ELR (cell line): Measurements from ENCODE around the gene PDHA1.

Experiments
- DNase-seq: peaks from one replicate; pipeline ENCODE4 v3.0.0-alpha.2; 2015; ENCODE audit warnings: low read depth

Gene PDHA1

GRCh38 chrX:19375546-19375945 lies 31.8 kb downstream of the PDHA1 start:
- no peak for DNase-seq

GRCh38 chrX:19377799-19378198 lies 34.1 kb downstream of the PDHA1 start:
- DNase-seq = no peak

DNA sequence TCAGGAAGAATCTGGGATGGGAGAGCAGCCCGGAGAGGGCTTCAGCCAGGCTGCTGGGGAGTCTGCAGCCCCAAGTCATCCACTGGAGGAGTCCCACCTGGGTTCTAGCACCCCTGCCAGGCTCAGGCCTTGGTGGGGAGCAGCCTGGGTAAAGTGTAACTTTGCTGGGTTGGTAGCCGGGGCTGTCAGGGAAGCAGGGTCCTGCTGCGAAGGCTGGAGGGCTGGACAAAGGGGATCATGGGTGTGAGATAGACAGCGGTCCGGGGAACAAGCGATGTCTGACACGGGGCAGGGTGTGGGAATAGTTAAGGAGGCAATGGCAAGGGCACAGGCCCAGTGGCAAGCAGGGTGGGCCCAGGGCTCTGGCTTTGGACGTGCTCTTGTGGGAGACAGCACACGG lies 37.6 kb downstream of the PDHA1 start:
- DNase-seq = no peak

GRCh38 chrX:19382555-19383145 lies 38.9 kb downstream of the PDHA1 start:
- peak; percentile 50 for DNase-seq

DNA sequence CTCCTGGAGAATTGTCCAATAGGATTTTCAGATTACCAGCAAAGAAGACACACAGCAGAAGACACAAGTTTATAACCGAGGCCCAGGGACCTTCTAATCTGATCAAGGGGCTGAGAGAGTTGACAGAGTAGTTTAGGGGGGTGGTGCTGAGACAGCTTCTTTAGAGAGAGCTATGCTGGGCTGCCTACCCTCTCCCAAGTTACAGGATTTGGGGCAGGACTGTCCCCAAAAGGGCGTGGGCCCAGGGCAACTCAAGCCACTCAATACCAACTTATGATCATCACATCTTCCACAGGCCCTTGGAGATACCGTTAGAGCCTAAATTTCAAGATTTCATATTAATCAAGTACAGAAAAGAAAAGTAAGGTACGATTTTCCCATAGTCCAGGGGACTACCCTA lies 43.0 kb downstream of the PDHA1 start:
- no peak for DNase-seq

DNA sequence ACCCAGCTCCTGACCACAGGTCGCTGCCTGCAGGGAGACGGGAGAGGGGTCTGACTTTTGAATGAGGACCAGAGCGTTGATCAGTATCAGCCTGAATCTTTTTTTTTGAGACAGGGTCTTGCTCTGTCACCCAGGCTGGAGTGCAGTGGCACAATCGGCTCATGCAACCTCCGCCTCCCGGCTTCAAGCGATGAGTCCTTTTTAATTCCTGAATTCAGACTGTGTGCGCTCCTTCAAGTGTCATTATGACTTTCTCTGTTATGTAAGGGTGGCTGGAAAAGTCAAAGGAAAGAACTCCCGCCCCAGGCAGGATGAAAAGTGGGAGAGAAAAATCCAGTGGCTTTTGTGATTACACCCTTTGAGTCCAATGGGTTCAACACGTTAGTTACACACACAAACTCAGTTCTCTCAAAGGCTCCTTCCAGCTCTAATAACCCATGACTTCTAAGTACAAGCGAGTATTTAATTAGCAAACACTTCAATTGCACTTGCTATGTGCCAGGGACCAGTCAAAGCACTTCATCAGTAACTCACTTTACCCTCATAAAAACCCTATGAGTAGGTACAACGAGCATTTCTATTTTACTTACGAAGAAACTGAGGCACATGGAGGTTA lies 44.4 kb downstream of the PDHA1 start:
- DNase-seq = no peak

DNA sequence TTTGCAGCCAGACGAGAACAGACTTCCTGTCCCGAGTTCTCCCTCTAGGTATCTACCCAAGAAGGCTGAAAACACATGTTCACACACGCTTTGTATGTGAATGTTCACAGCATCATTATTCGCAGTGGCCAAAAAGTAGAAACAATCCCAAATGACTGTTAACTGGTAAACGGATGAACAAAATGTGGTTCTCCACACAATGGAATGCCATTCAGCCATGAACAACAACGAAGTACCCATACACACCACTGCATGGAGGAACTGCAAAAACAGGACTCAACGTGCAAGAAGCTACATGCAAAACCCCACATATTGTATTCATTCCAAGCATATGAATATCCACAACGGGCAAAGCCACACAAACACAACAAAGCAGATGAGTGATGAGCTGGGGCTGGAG lies 45.0 kb downstream of the PDHA1 start:
- DNase-seq = no peak

DNA sequence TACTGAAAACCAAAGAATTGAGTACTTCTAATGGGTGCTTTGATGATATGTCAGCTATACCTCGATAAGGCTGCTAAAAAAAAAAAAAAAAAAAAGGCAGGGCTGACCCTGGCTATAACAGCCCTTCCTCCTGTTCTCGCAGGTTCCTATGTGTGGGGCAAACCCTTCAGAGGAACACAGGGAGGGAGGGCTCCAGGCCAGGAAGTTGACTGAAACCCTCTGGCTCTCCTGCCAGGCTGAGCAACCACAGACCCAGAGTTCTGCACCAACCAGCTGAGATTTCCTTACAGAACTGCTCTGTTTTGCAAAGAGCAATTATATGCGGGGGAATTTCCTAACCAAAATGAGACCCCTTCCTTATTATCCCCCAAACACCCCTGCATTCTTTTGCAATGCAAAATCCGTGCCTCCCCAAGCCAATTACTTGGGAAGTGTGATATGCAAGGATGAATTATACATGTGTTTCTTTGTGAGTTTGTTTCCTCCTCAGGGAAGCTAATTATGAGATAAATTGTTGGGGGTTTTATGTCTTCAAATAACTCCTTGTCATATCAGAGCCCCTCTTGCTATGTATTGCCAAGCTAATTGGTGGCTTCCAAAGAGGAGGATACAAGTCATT lies 45.6 kb downstream of the PDHA1 start:
- no peak for DNase-seq

DNA sequence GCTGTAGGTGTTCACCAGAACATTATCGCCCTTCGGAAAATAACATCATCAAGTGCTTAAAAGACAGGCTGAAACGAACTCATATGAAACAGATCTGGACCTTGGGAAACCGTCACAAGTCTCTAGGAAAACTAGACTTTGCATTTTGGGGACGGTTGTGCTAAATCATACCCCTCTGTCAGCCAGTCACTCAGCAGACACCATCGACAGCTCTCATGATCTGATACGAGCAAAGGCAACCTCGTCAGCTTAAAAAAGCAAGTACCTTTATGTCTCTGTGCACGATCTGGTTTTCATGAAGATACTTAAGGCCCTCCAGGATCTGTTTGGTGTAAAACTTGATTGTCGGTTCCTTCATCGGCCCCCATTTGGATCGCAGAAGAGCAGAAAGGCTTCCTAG lies 48.4 kb downstream of the PDHA1 start:
- no peak for DNase-seq

DNA sequence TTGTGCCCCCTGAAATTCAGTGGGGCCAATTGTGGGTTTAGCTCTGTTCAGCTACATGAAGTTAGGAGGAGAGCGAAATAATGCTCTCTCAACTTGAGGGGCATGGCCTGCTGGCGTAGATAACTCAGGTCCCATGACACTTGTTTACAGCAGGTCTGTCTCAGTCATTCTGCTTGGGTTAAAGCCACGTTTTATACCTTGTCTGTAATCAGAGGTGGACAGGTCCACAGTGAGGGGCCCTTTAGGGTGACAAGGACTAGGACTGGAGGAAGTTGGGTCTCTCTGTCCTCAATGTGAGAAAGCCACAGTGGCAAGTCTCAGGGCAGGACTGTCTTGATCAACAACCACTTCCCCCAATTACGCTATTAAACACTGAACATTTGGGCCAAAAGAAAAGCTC lies 49.0 kb downstream of the PDHA1 start:
- DNase-seq = no peak

GRCh38 chrX:19403696-19404095 lies 60.0 kb downstream of the PDHA1 start:
- DNase-seq = no peak

- DNase-seq = no peak
Measured at GRCh38 chrX:19410259-19410658, 66.5 kb downstream of the PDHA1 start.
